ENCODE results near the gene RASGRF1.

RASGRF1 gene

GRCh38 chr15:79064496-79064895 lies 26.1 kb downstream of the RASGRF1 start:
- Mint-ChIP-seq H3K9me3 (no peaks in the 10 kb centered on the region), H3K4me1 (no peaks in the 10 kb centered on the region), H3K27ac (no peak overlapping the region), H3K36me3 (no peaks in the 10 kb centered on the region), H3K27me3 (peaks cover 6% of the 10 kb centered on the region), H3K4me3 (no peak overlapping the region)

GRCh38 chr15:79060175-79060574 lies 30.4 kb downstream of the RASGRF1 start:
- H3K27me3 Mint-ChIP-seq = peaks cover 6% of the 10 kb centered on the region
- no peaks in the 10 kb centered on the region for H3K4me1 Mint-ChIP-seq
- no peaks in the 10 kb centered on the region for H3K9me3 Mint-ChIP-seq
- no peak overlapping the region for H3K4me3 Mint-ChIP-seq
- H3K36me3 Mint-ChIP-seq = no peaks in the 10 kb centered on the region
- H3K27ac Mint-ChIP-seq = no peak overlapping the region

DNA sequence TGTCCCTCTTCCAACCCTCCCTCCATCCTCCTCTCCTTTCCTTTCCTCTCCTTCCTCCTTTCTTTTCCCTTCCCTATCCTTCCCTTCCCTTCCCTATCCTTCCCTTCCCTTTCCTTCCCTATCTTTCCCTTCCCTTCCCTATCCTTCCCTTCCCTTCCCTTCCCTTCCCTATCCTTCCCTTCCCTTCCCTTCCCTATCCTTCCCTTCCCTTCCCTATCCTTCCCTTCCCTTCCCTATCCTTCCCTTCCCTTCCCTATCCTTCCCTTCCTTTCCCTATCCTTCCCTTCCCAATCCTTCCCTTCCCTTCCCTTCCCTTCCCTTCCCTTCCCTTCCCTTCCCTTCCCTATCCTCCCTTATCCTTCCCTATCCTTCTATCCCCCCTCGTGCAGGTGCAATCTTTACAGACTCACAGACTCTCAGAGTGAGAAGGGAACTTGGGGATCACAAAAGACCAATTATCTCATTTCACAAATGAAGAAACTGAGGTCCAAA lies 31.5 kb downstream of the RASGRF1 start:
- Mint-ChIP-seq H3K9me3 (no peaks in the 10 kb centered on the region), H3K4me1 (no peaks in the 10 kb centered on the region), H3K36me3 (no peaks in the 10 kb centered on the region), H3K27ac (no peak overlapping the region), H3K27me3 (peaks cover 5% of the 10 kb centered on the region), H3K4me3 (no peak overlapping the region)

DNA sequence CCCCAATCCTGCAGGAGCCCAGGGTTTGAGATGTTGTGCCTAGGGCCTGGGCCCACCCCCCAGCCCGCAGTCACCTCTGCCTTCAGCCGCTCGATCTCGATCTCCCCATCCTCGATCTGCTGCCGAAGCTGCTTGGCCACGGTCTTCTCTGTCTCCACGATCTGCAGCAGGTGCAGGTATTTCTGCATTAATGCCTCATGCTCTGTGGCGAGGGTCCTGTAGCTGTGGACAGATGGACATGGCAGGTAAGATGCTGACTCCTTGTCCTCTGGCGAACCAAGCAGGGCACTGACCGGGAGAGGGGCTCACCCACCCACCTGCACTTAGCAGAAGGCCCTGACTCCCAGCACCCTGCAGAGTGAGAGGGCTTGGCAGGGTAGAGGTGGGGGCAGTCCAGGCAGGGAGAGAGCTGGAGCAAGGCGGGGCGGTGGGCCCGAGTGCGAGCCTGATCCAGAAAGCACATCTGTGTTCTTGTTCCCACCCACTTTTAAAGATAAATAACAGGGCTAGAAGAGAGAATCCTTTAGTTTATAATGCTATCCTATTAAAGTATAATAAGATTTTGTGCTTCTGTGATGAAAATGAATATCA lies 32.2 kb downstream of the RASGRF1 start:
- H3K27ac Mint-ChIP-seq = no peak overlapping the region
- H3K36me3 Mint-ChIP-seq = no peaks in the 10 kb centered on the region
- peaks cover 5% of the 10 kb centered on the region for H3K27me3 Mint-ChIP-seq
- no peak overlapping the region for H3K4me3 Mint-ChIP-seq
- H3K9me3 Mint-ChIP-seq = no peaks in the 10 kb centered on the region
- no peaks in the 10 kb centered on the region for H3K4me1 Mint-ChIP-seq

DNA sequence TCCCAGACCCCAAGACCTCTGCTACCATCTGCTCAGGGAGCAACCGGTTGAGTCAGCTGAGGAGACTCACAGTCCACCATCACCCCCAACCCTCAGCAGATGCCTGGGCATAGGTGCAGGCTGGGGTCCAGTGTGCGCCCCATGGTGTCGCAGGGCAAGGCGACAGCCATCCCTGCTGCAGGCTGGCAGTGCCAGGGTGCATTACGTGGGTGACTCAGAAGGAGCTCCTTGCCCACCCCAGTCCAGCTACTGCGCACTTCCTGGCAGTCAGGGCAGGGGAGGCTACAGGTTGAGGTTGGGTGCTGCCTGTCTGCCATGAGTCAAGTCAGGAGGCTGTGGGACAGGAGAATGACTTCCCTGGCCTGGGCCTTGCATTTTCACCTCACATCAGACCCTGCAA lies 33.5 kb downstream of the RASGRF1 start:
- no peak overlapping the region for H3K27ac Mint-ChIP-seq
- H3K36me3 Mint-ChIP-seq = no peaks in the 10 kb centered on the region
- H3K4me1 Mint-ChIP-seq = no peaks in the 10 kb centered on the region
- H3K27me3 Mint-ChIP-seq = peaks cover 1% of the 10 kb centered on the region
- H3K4me3 Mint-ChIP-seq = no peak overlapping the region
- H3K9me3 Mint-ChIP-seq = no peaks in the 10 kb centered on the region

GRCh38 chr15:79054350-79054749 lies 36.2 kb downstream of the RASGRF1 start:
- no peaks in the 10 kb centered on the region for H3K27me3 Mint-ChIP-seq
- H3K4me3 Mint-ChIP-seq = no peak overlapping the region
- H3K4me1 Mint-ChIP-seq = no peaks in the 10 kb centered on the region
- H3K9me3 Mint-ChIP-seq = no peaks in the 10 kb centered on the region
- no peak overlapping the region for H3K27ac Mint-ChIP-seq
- H3K36me3 Mint-ChIP-seq = no peaks in the 10 kb centered on the region

DNA sequence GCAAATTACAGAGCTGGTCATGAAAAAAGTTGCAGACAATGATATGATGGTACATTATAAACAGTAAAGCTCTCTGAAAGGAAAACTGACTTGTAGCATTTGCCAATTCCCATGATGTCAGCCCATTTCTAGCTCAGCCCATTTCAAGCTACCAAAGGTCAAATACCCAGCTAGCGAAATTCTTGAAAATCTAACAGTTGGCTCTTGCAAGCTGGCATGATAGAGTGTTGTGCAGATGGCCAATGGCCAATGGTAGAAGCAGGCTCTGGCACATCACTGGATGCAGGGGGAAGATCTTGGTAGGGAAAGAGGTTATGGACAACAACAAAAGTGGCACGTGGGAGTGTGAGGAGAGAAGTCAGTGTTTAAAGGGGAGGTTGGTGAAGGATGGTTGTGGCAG lies 36.7 kb downstream of the RASGRF1 start:
- Mint-ChIP-seq H3K36me3 (no peaks in the 10 kb centered on the region), H3K27me3 (no peaks in the 10 kb centered on the region), H3K4me1 (no peaks in the 10 kb centered on the region), H3K9me3 (no peaks in the 10 kb centered on the region), H3K4me3 (no peak overlapping the region), H3K27ac (no peak overlapping the region)

DNA sequence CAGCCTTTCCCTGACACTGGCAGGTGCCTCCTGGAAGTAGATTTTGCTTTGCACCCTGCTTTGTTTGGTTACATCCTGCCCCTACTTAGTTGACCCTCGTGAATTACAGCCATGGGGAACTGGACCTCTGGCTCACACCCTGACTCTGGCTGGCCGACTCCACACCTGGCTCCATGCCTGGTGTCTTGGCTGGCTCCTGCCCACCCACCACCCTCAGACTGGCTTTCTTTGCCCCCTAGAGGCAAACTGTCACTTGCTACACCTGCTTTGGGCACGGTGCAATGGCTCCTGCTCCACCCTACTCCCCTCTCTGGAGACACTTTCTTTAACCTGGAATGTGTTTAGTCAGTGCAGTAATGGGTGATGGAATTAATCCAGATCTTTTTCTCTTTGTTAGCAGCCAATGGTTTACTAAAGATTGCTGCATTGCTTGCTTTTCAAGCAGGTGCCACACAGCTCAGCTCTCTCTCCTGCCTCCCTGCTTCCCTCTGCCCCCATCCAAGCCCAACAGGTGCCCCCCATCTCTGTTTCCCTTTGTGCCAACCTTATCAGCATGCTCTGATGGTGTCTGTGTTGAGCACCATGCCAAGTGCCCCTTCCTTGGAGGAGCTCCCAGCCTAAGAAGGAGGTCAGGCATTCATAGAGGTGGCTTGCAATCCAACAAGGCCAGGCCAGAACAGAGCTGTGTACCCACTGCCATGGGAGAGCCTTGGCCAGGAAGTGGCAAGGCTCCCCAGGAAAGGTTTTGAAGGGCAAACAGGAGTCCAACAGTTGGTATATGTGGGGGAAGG lies 38.4 kb downstream of the RASGRF1 start:
- Mint-ChIP-seq H3K27ac (no peak overlapping the region), H3K9me3 (no peaks in the 10 kb centered on the region)

DNA sequence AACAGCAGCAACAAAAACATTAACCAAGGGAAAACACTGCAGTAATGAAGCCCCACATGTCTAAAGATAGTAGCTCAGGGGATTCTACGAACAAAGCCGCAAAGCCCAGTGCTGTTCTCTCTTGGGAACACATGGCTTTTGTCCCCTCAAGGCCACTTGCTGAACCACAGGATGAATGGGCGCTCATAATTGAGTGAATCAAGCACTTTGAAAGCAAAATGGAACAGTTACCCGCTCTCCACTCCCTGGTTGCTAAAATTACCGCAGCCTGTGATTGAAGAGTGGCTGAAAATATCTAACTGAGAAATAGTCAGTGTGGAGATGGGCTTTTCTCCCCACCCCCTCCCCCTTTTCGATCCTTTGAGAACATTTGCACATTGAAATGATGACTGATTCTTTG lies 39.6 kb downstream of the RASGRF1 start:
- H3K27me3 Mint-ChIP-seq = no peaks in the 10 kb centered on the region
- no peaks in the 10 kb centered on the region for H3K9me3 Mint-ChIP-seq
- no peaks in the 10 kb centered on the region for H3K4me1 Mint-ChIP-seq
- H3K27ac Mint-ChIP-seq = no peak overlapping the region
- H3K4me3 Mint-ChIP-seq = no peak overlapping the region
- no peaks in the 10 kb centered on the region for H3K36me3 Mint-ChIP-seq

More for the DNA sequence above, 38.4 kb downstream of the RASGRF1 start:
- no peak overlapping the region for H3K4me3 Mint-ChIP-seq
- no peaks in the 10 kb centered on the region for H3K36me3 Mint-ChIP-seq
- H3K27me3 Mint-ChIP-seq = no peaks in the 10 kb centered on the region
- no peaks in the 10 kb centered on the region for H3K4me1 Mint-ChIP-seq

- no peak overlapping the region for H3K27ac Mint-ChIP-seq
- no peaks in the 10 kb centered on the region for H3K4me1 Mint-ChIP-seq
- no peaks in the 10 kb centered on the region for H3K9me3 Mint-ChIP-seq
- no peak overlapping the region for H3K4me3 Mint-ChIP-seq
- H3K36me3 Mint-ChIP-seq = no peaks in the 10 kb centered on the region
- peaks cover 4% of the 10 kb centered on the region for H3K27me3 Mint-ChIP-seq
Observed at GRCh38 chr15:79050341-79050740, 40.2 kb downstream of the RASGRF1 start.

- Mint-ChIP-seq H3K27me3 (peaks cover 4% of the 10 kb centered on the region), H3K4me3 (no peak overlapping the region), H3K36me3 (no peaks in the 10 kb centered on the region), H3K27ac (no peak overlapping the region), H3K9me3 (peaks cover under 1% of the 10 kb centered on the region), H3K4me1 (no peaks in the 10 kb centered on the region)
Observed at GRCh38 chr15:79049416-79049815, 41.2 kb downstream of the RASGRF1 start.

- Mint-ChIP-seq H3K4me1 (no peaks in the 10 kb centered on the region), H3K27ac (no peak overlapping the region), H3K4me3 (no peak overlapping the region)
Observed at GRCh38 chr15:79047676-79048439, 42.7 kb downstream of the RASGRF1 start.

DNA sequence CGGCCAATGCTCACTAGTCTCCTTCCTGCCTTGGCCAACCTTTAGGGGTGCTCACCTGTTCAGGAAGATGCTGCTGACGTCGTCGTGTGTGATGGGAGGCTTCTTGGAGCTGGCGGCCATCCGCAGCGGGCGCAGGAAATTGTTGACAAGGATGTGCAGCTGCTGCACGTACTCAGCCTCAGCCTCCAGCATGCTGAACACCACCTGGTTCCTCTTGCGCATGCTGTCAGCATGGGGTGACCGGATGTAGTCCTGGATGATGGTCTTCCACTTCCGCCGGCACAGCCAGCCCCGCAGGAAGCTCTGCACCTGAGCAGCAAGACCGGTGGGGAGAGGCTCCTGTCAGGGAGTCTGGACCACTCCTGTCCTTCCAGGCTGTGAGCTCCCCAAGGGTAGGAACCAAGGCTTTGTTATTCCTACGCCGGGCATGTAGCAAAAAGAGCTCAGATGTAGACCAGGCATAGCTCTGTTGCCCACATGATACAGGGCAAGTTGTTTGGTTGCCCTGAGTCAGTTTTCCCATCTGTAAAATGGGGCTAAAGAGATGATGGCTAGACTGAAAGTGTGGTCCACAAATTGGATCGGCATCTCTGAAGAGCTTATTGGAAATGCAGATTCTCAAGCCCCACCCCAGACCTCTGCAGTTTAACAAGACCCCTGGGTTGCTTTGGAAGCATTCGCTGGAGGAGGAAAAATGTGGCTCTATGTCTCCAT lies 43.7 kb downstream of the RASGRF1 start:
- Mint-ChIP-seq H3K4me1 (no peaks in the 10 kb centered on the region), H3K9me3 (peaks cover 5% of the 10 kb centered on the region), H3K36me3 (no peaks in the 10 kb centered on the region), H3K27ac (no peak overlapping the region), H3K4me3 (no peak overlapping the region), H3K27me3 (peaks cover 12% of the 10 kb centered on the region)

More at GRCh38 chr15:79047676-79048439, 42.7 kb downstream of the RASGRF1 start:
- H3K27me3 Mint-ChIP-seq = peaks cover 12% of the 10 kb centered on the region
- H3K36me3 Mint-ChIP-seq = no peaks in the 10 kb centered on the region
- H3K9me3 Mint-ChIP-seq = peaks cover 5% of the 10 kb centered on the region

DNA sequence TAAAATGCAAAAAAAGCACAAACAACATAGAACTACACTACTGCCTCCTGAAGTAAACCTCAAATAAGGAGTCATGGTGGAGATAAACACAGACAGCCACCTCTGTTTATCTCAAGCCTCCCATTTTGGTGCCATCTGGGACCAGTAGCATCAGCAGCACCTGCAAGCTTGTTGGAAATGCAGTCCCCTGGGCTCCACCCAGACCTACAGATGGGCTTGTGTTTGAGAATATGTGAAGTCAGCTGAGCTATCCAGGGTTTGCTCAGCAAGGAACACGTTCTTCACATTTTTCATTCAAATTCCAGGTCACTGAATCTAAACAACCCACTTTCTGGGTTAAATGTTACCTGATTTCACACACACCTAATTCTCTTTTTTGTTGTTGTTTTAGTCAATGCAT lies 45.5 kb downstream of the RASGRF1 start:
- Mint-ChIP-seq H3K9me3 (peaks cover 5% of the 10 kb centered on the region), H3K27ac (no peak overlapping the region), H3K4me3 (no peak overlapping the region), H3K4me1 (no peaks in the 10 kb centered on the region), H3K36me3 (no peaks in the 10 kb centered on the region), H3K27me3 (peaks cover 14% of the 10 kb centered on the region)

- peaks cover 5% of the 10 kb centered on the region for H3K9me3 Mint-ChIP-seq
- H3K27ac Mint-ChIP-seq = no peak overlapping the region
- peaks cover 14% of the 10 kb centered on the region for H3K27me3 Mint-ChIP-seq
- H3K4me1 Mint-ChIP-seq = no peaks in the 10 kb centered on the region
- no peaks in the 10 kb centered on the region for H3K36me3 Mint-ChIP-seq
- no peak overlapping the region for H3K4me3 Mint-ChIP-seq
Observed at GRCh38 chr15:79042213-79042928, 48.2 kb downstream of the RASGRF1 start.
